Fibroblast of skin of abdomen (primary cell): ENCODE results near the gene PHLPP1.
A peak's percentile ranks its signal among the peaks of the same experiment; 100 is the strongest.
"Not testable (repeated sequence)": the region's sequence is repeated elsewhere in the genome, so short reads cannot be mapped to it uniquely, and the experiment has no call there.

ENCODE experiments used
- DNase-seq: peaks from one replicate; pipeline ENCODE4 v3.0.0-alpha.2; 2013

PHLPP1 gene

GRCh38 chr18:62717925-62718800, 2.8 kb downstream of the PHLPP1 start:
- no peak for DNase-seq

DNA sequence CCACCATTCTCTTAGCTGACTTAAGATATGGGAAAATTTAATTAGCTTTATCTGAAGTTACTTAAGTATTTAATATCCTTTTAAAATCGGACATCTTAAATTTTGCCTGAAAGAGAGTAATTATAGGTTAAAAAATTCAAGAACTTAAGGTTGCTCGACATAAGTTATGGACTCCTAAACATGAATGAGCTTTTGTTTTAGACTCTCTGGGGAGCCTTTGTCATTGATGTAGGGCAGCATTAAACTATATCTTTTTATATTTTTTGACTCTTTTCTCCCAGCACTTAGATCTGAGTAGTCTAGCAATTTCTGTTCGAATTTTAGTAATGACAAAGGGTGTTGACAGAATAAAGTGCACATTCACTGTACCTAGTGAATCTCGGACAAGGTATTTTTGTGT, 4.7 kb downstream of the PHLPP1 start:
- DNase-seq = no peak

DNA sequence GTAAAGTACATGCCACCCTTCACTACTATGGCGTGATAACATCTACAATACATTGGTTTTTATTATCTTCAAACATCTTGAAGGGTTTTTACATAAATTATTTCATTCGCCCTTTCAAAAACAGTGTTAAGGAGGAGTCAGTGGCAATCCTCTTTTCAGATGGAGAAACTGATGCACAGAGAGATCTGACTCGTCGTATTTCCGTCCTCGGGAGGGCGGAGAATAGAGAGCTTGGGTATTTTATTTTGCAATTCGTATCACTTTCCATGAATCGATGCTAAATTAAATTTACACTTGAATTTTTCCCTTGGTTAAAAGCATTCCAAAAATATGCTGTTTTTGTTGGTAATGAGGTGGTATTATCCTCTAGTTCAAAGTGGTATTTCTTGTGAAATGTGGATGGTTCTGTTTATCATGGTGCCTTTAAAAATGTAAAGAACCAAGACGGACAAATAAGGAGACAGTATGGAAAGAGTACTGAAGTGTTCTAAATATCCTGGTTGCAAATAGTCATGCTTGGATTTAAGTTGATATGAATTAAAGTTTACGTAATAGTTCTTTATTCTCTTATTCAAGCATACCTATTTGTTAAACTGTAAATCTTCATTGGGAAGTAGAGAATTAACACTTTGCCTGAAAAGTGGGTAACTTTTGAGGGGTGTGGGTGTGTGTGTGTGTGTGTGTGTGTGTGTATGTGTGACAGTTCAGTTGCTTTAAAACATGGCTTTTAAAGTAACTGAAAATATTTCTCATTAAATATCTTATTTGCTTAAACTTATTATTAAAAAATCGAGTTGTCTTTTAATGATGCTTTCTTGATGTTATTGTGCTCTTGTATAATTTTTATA, 5.6 kb downstream of the PHLPP1 start:
- no peak for DNase-seq

- no peak for DNase-seq
Measured at GRCh38 chr18:62721839-62722795, 6.8 kb downstream of the PHLPP1 start.

DNA sequence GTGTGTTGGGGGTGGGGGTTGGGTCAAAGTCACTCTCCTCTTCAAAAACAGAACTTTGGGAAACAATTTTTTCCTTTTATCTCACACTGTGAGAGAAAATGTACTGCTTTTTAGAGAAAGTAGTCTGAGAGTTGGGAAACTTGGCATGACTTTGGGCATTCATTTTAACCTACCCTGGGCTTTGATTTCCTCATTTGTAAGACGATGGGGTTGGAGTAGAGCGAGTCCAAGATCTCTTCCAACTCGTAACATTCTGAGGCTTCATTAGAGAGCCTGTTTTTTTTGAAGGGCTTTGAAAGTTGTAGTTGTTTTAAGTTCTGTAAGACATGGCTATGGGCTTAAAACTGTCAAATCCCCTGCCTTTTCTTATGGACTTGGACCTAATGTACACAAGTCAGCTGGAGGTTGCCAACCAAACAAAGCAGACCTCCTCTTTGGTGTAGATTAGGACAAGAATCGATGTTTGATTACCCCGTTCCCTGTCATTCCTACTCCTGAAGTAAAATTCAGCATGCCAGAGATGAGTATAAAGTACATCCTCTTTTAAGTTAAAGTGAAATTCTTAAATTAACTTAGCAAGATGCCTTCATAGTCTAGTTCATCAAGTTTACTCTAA, 8.4 kb downstream of the PHLPP1 start:
- no peak for DNase-seq

GRCh38 chr18:62725896-62726295, 10.6 kb downstream of the PHLPP1 start:
- no peak for DNase-seq

DNA sequence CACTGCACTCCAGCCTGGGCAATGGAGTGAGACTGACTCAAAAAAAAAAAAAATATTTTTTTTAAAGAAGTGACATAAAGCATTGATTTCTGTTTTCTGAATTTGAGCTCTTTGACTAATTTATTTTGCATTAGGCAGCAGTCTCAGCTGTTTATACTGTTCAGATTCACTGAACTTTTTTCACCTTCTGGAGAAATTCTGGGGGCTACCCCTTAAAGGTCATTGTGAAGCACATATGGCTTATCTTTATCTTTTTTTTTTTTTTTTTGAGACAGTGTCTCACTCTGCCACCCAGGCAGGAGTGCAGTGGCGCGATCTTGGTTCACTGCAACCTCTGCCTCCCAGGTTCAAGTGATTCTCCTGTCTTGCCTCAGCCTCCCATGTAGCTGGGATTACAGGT, 12.9 kb downstream of the PHLPP1 start:
- no peak for DNase-seq

DNA sequence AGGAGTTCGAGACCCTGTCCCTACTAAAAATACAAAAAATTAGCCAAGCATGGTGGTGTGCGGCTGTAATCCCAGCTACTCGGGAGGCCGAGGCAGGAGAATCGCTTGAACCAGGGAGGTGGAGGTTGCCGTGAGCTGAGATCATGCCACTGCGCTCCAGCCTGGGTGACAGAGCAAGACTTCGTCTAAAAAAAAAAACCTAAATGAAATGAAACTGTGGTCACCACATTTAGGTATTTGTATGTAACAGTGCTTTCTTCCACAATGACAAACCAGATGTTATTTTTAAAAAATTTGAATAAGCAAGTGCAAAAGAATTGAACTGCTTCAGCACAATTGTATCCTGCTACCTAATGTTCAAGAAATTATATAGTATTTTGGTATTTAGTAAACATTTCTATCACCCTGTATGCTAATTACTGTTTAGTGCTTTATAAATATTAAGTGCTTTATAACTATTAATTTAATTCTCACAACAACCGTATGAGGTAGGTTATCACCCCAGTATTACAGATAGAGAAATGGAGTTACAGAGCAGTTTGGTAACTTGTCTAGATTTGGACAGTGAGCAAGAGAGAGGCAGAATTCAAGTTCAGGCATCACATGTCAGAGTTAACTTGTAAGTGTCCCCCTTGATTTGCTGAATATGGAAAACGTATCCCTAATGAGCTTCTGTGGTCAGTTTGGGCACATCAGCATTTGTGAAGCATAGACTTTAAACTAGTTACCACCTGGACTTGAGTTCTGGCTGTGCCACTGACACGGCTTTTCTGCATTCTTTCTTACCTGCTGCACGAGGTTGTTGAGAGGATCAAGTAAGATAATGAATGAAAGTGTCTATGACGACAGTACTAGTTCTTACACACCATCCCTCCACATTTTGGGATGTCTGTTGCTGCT, 14.4 kb downstream of the PHLPP1 start:
- DNase-seq = no peak

- DNase-seq = no peak
Measured at GRCh38 chr18:62730941-62731340, 15.6 kb downstream of the PHLPP1 start.

GRCh38 chr18:62732617-62733016, 17.3 kb downstream of the PHLPP1 start:
- peak; percentile 24 for DNase-seq

- no peak for DNase-seq
Measured at GRCh38 chr18:62734290-62734689, 18.9 kb downstream of the PHLPP1 start.

- DNase-seq = no peak
Measured at GRCh38 chr18:62735387-62735786, 20.0 kb downstream of the PHLPP1 start.

- DNase-seq = no peak
Measured at GRCh38 chr18:62736077-62736855, 20.9 kb downstream of the PHLPP1 start.

GRCh38 chr18:62737241-62737873, 22.0 kb downstream of the PHLPP1 start:
- DNase-seq = no peak

DNA sequence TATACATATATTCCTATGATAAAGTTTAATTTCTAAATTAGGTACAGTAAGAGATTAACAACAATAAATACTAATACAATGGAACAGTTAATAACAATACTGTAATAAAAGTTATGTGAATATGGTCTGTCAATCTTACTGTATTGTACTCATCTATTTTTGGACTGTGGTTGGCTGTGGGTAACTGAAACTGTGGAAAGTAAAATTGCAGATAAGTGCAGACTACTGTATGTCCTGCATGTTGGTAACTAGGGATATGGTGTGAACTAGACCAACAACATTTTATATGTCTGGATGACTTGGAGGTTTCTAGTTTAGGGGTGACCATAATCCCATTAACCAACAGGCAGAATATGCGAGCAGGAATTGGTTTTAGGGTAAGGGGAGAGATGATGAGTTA, 23.3 kb downstream of the PHLPP1 start:
- DNase-seq = no peak

GRCh38 chr18:62739911-62740310, 24.6 kb downstream of the PHLPP1 start:
- no peak for DNase-seq

GRCh38 chr18:62740650-62741049, 25.3 kb downstream of the PHLPP1 start:
- not testable (repeated sequence) for DNase-seq

DNA sequence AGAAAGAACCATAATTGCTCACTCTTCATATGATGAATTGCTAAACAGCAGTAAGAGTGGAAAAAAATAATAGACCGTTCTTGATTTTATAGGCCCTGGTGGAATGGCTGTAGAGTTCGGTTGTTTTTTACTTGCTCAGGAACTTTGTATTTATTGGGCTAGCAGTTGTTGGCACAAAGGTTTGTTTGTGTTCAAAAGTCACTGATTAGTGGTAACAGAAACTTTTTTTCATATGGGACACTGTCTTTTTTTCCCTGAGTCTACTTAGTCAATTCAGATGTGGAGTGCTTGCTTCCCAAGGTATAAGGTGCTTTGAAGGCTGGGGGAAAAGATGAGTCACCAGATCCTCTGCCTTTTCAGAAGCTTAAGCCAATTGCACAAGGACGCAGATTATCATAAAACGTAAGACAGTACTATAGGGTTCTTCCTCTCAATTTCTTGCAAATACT, 25.8 kb downstream of the PHLPP1 start:
- peak; percentile 26 for DNase-seq

- no peak for DNase-seq
Measured at GRCh38 chr18:62741584-62741983, 26.2 kb downstream of the PHLPP1 start.
